Smooth muscle cell (in vitro differentiated cells): ENCODE measurements around the gene NT5DC4. TPM values are rescaled to one million over a fixed set of nuclear protein-coding genes. Genes with fewer than 3 reads are reported as not detected.
"Not testable (repeated sequence)": the region's sequence is repeated elsewhere in the genome, so short reads cannot be mapped to it uniquely, and the experiment has no call there.

Experiments
- DNase-seq: peaks from one replicate; lab custom pipeline; 2025; ENCODE audit not compliant: unreplicated experiment; lab: John Stamatoyannopoulos, UW
- H2AFZ ChIP-seq: fragments of 200-600 bp; sonication (generic); 2 replicates; pipeline ENCODE4 v1.6.0; 2016; ENCODE audit warnings: antibody characterized with exemption, low read depth, mild to moderate bottlenecking
- H3F3A ChIP-seq: fragments of 200-600 bp; sonication (generic); 2 replicates; pipeline ENCODE4 v1.6.0; 2017; ENCODE audit warnings: antibody characterized with exemption, low read depth
- H3K27ac ChIP-seq: fragments of 200-600 bp; sonication (generic); 2 replicates; pipeline ENCODE4 v1.5.1; 2016; ENCODE audit warnings: low read depth, mild to moderate bottlenecking
- H3K27me3 ChIP-seq: fragments of 200-600 bp; sonication (generic); 2 replicates; pipeline ENCODE4 v1.6.1; 2016; ENCODE audit warnings: low read depth, mild to moderate bottlenecking
- H3K36me3 ChIP-seq: fragments of 200-600 bp; sonication (generic); 2 replicates; pipeline ENCODE4 v1.5.1; 2016; ENCODE audit warnings: low read depth
- H3K4me1 ChIP-seq: fragments of 200-600 bp; sonication (generic); 2 replicates; pipeline ENCODE4 v1.5.1; 2016; ENCODE audit warnings: low read depth
- H3K4me2 ChIP-seq: fragments of 200-600 bp; sonication (generic); 2 replicates; pipeline ENCODE4 v1.6.0; 2016; ENCODE audit warnings: mild to moderate bottlenecking
- H3K4me3 ChIP-seq: fragments of 200-600 bp; sonication (generic); 2 replicates; pipeline ENCODE4 v1.5.1; 2016; ENCODE audit warnings: mild to moderate bottlenecking
- H3K79me2 ChIP-seq: fragments of 200-600 bp; sonication (generic); 2 replicates; pipeline ENCODE4 v1.6.0; 2016; ENCODE audit warnings: low read depth, mild to moderate bottlenecking
- H3K9ac ChIP-seq: fragments of 200-600 bp; sonication (generic); 2 replicates; pipeline ENCODE4 v1.6.0; 2016; ENCODE audit warnings: low read depth
- H3K9me3 ChIP-seq: fragments of 200-600 bp; sonication (generic); replicated peaks from 2 replicates; pipeline ENCODE4 v1.5.1; 2016; ENCODE audit warnings: low read depth
- H4K20me1 ChIP-seq: fragments of 200-600 bp; sonication (generic); 2 replicates; pipeline ENCODE4 v1.6.0; 2016; ENCODE audit warnings: low read depth
- CTCF ChIP-seq: fragments of 200-600 bp; sonication (generic); IDR thresholded peaks from 2 replicates; pipeline ENCODE4 v1.5.1; 2017; ENCODE audit warnings: borderline replicate concordance, mild to moderate bottlenecking, antibody characterized with exemption; ENCODE audit not compliant: insufficient read depth, poor library complexity, severe bottlenecking
- WGBS: methylation state at CpG from one replicate; pipeline ENCODE4 v1.1.7; 2016; ENCODE audit warnings: low lambda C conversion rate; 5-methylcytosine and 5-hydroxymethylcytosine counted together
- polyA plus RNA-seq: library from polyadenylated mRNA; unstranded; fragments of >200 nt; fragmentation: Nextera tagmentation; extraction: Ambion mirVana; gene quantifications from 2 replicates; pipeline ENCODE4 v1.2.1, GENCODE V29; 2016
- total RNA-seq: library from RNA; depleted of rRNA; stranded (reverse); fragments of >200 nt; gene quantifications from 2 replicates; pipeline ENCODE4 v1.2.3, GENCODE V29; 2014

Gene NT5DC4
- total and polyA plus RNA-seq, 2 experiments from 2014 or later = not detected

GRCh38 chr2:112706170-112706664 lies 14.6 kb upstream of the NT5DC4 start:
- Histone ChIP-seq H3K27me3 (no peaks in the 10 kb centered on the region), H3K4me3 (no peak overlapping the region), H3K36me3 (no peaks in the 10 kb centered on the region), H4K20me1 (no peaks in the 10 kb centered on the region), H3K27ac (peak overlapping the region; percentile 16), H3K9me3 (no peaks in the 10 kb centered on the region), H3F3A (no peaks in the 10 kb centered on the region), H3K79me2 (no peaks in the 10 kb centered on the region), H2AFZ (no peak overlapping the region), H3K4me2 (peak overlapping the region; percentile 59), H3K4me1 (no peaks in the 10 kb centered on the region), H3K9ac (no peak overlapping the region)
- no peak for DNase-seq
- no peak for TF ChIP-seq CTCF
- WGBS = 27% methylated on average over 5 of the region's 5 CpGs

DNA sequence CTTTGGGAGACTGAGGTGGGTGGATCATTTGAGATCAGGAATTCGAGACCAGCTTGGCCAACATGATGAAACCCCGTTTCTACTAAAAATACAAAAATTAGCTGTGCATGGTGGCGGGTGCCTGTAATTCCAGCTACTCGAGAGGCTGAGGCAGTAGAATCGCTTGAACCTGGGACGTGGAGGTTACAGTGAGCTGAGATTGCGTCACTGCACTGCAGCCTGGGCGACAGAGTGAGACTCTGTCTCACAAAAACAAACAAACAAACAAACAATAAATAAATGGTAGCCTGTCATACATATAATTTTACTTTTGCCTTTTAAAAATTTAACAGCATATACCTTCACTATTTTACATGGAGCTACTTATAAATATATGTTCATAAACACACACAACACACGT lies 13.9 kb upstream of the NT5DC4 start:
- H3K36me3 ChIP-seq, H3F3A ChIP-seq, H3K4me1 ChIP-seq, DNase-seq, H3K27me3 ChIP-seq, H3K4me2 ChIP-seq, H3K9me3 ChIP-seq, H4K20me1 ChIP-seq, H3K79me2 ChIP-seq, H3K4me3 ChIP-seq, H3K9ac ChIP-seq, H2AFZ ChIP-seq: not testable (repeated sequence)
- peak overlapping the region; percentile 16 for H3K27ac ChIP-seq
- 86% methylated on average over 9 of the region's 9 CpGs for WGBS

DNA sequence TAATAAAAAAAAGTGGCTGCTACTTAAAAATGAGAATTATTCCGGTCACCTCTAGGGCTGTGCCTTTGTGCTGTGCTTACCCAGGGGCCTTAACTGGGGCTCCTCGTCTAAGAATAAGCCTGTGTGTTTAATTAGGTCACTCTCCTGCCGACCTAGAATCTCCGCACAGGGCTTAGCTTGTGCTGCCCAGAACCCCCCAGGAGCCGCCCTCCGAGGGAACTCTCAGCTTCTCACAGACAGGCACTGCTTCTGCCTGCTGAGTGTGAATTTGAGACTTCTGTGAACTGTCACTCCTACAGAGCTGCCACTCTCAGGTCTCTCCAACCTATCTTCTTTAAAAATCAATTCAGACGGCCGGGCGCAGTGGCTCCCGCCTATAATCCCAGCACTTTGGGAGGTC lies 11.9 kb upstream of the NT5DC4 start:
- Histone ChIP-seq H3K9ac (no peak overlapping the region), H4K20me1 (no peaks in the 10 kb centered on the region), H3K4me3 (no peak overlapping the region), H3F3A (no peaks in the 10 kb centered on the region), H3K79me2 (no peaks in the 10 kb centered on the region), H3K36me3 (no peaks in the 10 kb centered on the region), H3K4me1 (no peaks in the 10 kb centered on the region), H3K9me3 (no peaks in the 10 kb centered on the region), H3K4me2 (no peak overlapping the region), H3K27ac (no peak overlapping the region), H2AFZ (no peak overlapping the region), H3K27me3 (no peaks in the 10 kb centered on the region)
- no peak for TF ChIP-seq CTCF
- 80% methylated on average over 10 of the region's 10 CpGs for WGBS
- no peak for DNase-seq

GRCh38 chr2:112709703-112710102 lies 11.1 kb upstream of the NT5DC4 start:
- Histone ChIP-seq H3K9ac (no peak overlapping the region), H3K9me3 (no peaks in the 10 kb centered on the region), H3K4me3 (no peak overlapping the region), H3K4me1 (no peaks in the 10 kb centered on the region), H3K27me3 (no peaks in the 10 kb centered on the region), H3K79me2 (no peaks in the 10 kb centered on the region), H3F3A (no peaks in the 10 kb centered on the region), H3K36me3 (no peaks in the 10 kb centered on the region), H3K27ac (no peak overlapping the region), H4K20me1 (no peaks in the 10 kb centered on the region), H3K4me2 (no peak overlapping the region), H2AFZ (no peak overlapping the region)
- WGBS = 91% methylated on average over 6 of the region's 6 CpGs
- TF ChIP-seq CTCF = no peak
- no peak for DNase-seq
